ENCODE measurements around the gene CLDN18. TPM values are rescaled to one million over a fixed set of nuclear protein-coding genes. Genes with fewer than 3 reads are reported as not detected.

CLDN18 gene
- 4.1 TPM for polyA plus RNA-seq
- long read RNA-seq, donor 1, result 0 reads
- long read RNA-seq, donor 2, result 0 reads
- long read RNA-seq, donor 3, result 0 reads
- long read RNA-seq, donor 4, result 0 reads
- long read RNA-seq, donor 5, result 0 reads
- long read RNA-seq, donor 6, partial matches to known transcripts, result 9 of 10 reads
- long read RNA-seq, donor 6, other reads (novel, unspliced or antisense), result 0 of 10 reads
- long read RNA-seq, donor 7, result 0 reads
- long read RNA-seq, donor 8, result 0 reads
- long read RNA-seq, donor 9, partial matches to known transcripts, result 0 of 1 reads
- long read RNA-seq, donor 9, other reads (novel, unspliced or antisense), result 0 of 1 reads
- long read RNA-seq, donor 10, partial matches to known transcripts, result 0 of 2 reads
- long read RNA-seq, donor 10, other reads (novel, unspliced or antisense), result 0 of 2 reads
- long read RNA-seq, donor 11, partial matches to known transcripts, result 0 of 3 reads
- long read RNA-seq, donor 11, other reads (novel, unspliced or antisense), result 0 of 3 reads

- H3K4me3 ChIP-seq (ENCODE audit: low read length), result no peak within 1 kb of the TSS
- H3K36me3 ChIP-seq (ENCODE audit: control insufficient read depth, insufficient read depth, low read length), result no peaks in the 10 kb centered on the region
- H3K9me3 ChIP-seq (ENCODE audit: control insufficient read depth, low read depth, low read length), result no peaks in the 10 kb centered on the region
- DNase-seq, result no peak
- H3K27ac ChIP-seq (ENCODE audit: low read length), result no peak within 1 kb of the TSS
- H3K4me1 ChIP-seq (ENCODE audit: control insufficient read depth, insufficient read depth, low read length), result no peaks in the 10 kb centered on the region
- peaks cover 6% of the 10 kb centered on the region for H3K27me3 ChIP-seq (ENCODE audit: control insufficient read depth, insufficient read depth, low read length)
- no CpG with 5 or more reads among the region's 30 CpGs for WGBS (ENCODE audit: insufficient coverage, low lambda C conversion rate)
These were observed at the start of gene CLDN18 for GRCh38 chr3:138009476-138010272. Gene CLDN18, plus strand, starts transcription at chr3:138010165. Its CDS starts 61 bp downstream, at chr3:138010226.

DNA sequence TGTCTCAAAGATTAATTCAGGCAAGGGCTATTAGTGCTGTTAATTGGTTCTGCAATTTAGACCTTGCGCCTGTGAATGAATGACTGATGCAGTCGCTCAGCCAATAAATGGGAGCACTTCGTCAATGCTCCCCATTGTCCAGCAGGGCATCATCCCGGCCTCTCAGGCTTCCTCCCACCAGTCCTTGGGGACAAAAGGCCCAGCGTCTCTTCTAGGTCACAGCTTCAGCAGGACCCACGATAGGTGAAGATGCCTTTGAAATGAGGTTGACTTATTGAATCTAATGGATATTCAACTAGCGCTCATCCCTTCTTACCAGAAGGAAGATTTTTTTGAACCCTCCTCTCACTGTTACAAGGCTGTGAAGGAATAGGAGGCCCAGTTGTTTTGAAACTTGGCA, 47.7 kb upstream of the CLDN18 start:
- H3K4me1 ChIP-seq (ENCODE audit: control insufficient read depth, insufficient read depth, low read length), result no peaks in the 10 kb centered on the region
- no peak for DNase-seq
- no peaks in the 10 kb centered on the region for H3K9me3 ChIP-seq (ENCODE audit: control insufficient read depth, low read depth, low read length)
- H3K4me3 ChIP-seq (ENCODE audit: low read length), result no peak overlapping the region
- WGBS (ENCODE audit: insufficient coverage, low lambda C conversion rate), result no CpG with 5 or more reads among the region's 7 CpGs
- H3K36me3 ChIP-seq (ENCODE audit: control insufficient read depth, insufficient read depth, low read length), result no peaks in the 10 kb centered on the region
- H3K27ac ChIP-seq (ENCODE audit: low read length), result no peak overlapping the region
- no peaks in the 10 kb centered on the region for H3K27me3 ChIP-seq (ENCODE audit: control insufficient read depth, insufficient read depth, low read length)

DNA sequence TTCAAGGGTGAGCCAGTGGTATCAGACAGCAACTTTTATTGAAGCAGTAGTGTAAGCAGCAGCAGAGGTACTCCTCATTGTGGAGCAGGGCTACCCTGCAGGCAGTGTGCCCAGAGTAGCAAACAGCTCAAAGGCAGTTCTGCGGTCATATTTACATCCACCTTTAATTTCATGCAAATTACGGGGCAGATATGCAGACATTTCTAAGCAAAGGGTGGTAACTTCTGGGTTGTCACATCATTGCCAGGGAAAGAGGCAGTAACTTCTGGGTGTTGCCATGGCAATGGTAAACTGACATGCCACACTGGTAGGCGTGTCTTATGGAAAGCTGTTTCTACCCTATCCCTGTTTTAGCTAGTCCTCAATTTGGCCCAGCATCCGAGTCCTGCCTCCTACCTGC, 46.5 kb upstream of the CLDN18 start:
- WGBS (ENCODE audit: insufficient coverage, low lambda C conversion rate), result 80% methylated on average over 1 of the region's 4 CpGs
- Histone ChIP-seq H3K4me3 (ENCODE audit: low read length) (no peak overlapping the region), H3K9me3 (ENCODE audit: control insufficient read depth, low read depth, low read length) (no peaks in the 10 kb centered on the region), H3K4me1 (ENCODE audit: control insufficient read depth, insufficient read depth, low read length) (no peaks in the 10 kb centered on the region), H3K27me3 (ENCODE audit: control insufficient read depth, insufficient read depth, low read length) (no peaks in the 10 kb centered on the region), H3K36me3 (ENCODE audit: control insufficient read depth, insufficient read depth, low read length) (no peaks in the 10 kb centered on the region), H3K27ac (ENCODE audit: low read length) (no peak overlapping the region)
- no peak for DNase-seq

DNA sequence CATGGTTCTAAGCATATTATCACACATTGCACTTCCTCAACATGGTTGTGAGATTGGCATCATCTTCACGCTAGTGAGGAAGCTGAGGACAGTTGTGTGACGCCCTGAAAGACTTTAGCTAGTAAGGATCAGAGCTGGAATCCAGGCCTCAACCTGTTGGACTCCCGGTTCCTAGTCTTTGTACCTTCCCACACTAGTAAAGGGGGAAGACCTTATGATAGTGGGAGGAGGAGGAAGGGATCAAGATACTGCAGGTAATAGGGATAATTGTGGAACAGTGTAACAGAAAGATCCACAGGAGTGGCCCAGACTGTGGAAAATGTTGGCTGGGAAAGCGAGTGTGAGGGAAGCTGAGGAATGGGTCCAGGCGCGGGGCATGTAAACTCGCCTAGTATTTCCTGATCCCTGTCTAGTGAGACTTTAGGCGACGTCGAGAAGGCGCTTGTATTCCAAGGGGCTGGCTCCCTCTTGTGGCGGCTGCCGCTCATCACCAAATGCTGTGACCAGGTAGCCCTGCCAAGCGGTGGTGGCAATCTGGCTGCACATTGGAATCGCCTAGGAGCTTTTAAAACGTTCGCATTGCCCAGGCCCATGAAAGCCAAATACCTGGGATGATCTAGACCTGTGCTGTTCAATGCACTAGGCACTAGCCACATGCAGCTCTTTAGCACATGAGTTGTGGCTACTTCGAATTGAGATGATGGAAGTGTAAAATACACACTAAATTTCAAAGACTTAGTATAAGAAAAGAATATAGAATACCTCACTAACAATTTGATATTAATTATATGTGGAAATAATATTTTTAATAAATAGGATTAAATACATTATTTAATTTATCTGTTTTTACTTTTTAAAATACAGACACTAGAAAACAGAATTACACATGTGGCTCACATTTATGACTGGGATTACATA, 38.8 kb upstream of the CLDN18 start:
- Histone ChIP-seq H3K4me3 (ENCODE audit: low read length) (no peak overlapping the region), H3K27ac (ENCODE audit: low read length) (no peak overlapping the region), H3K36me3 (ENCODE audit: control insufficient read depth, insufficient read depth, low read length) (no peaks in the 10 kb centered on the region), H3K4me1 (ENCODE audit: control insufficient read depth, insufficient read depth, low read length) (no peaks in the 10 kb centered on the region), H3K9me3 (ENCODE audit: control insufficient read depth, low read depth, low read length) (no peaks in the 10 kb centered on the region), H3K27me3 (ENCODE audit: control insufficient read depth, insufficient read depth, low read length) (no peaks in the 10 kb centered on the region)
- WGBS (ENCODE audit: insufficient coverage, low lambda C conversion rate), result 83% methylated on average over 1 of the region's 18 CpGs
- DNase-seq, result peak; percentile 37 to 55

GRCh38 chr3:137972396-137972795, 37.6 kb upstream of the CLDN18 start:
- no peaks in the 10 kb centered on the region for H3K27me3 ChIP-seq (ENCODE audit: control insufficient read depth, insufficient read depth, low read length)
- no peaks in the 10 kb centered on the region for H3K36me3 ChIP-seq (ENCODE audit: control insufficient read depth, insufficient read depth, low read length)
- WGBS (ENCODE audit: insufficient coverage, low lambda C conversion rate), result no CpG with 5 or more reads among the region's 1 CpG
- H3K9me3 ChIP-seq (ENCODE audit: control insufficient read depth, low read depth, low read length), result no peaks in the 10 kb centered on the region
- H3K27ac ChIP-seq (ENCODE audit: low read length), result no peak overlapping the region
- DNase-seq, result no peak
- no peaks in the 10 kb centered on the region for H3K4me1 ChIP-seq (ENCODE audit: control insufficient read depth, insufficient read depth, low read length)
- H3K4me3 ChIP-seq (ENCODE audit: low read length), result no peak overlapping the region

GRCh38 chr3:137978328-137978727, 31.6 kb upstream of the CLDN18 start:
- Histone ChIP-seq H3K27me3 (ENCODE audit: control insufficient read depth, insufficient read depth, low read length) (no peaks in the 10 kb centered on the region), H3K4me3 (ENCODE audit: low read length) (no peak overlapping the region), H3K27ac (ENCODE audit: low read length) (no peak overlapping the region), H3K36me3 (ENCODE audit: control insufficient read depth, insufficient read depth, low read length) (no peaks in the 10 kb centered on the region), H3K4me1 (ENCODE audit: control insufficient read depth, insufficient read depth, low read length) (no peaks in the 10 kb centered on the region), H3K9me3 (ENCODE audit: control insufficient read depth, low read depth, low read length) (no peaks in the 10 kb centered on the region)
- WGBS (ENCODE audit: insufficient coverage, low lambda C conversion rate), result no CpG with 5 or more reads among the region's 1 CpG
- no peak for DNase-seq

DNA sequence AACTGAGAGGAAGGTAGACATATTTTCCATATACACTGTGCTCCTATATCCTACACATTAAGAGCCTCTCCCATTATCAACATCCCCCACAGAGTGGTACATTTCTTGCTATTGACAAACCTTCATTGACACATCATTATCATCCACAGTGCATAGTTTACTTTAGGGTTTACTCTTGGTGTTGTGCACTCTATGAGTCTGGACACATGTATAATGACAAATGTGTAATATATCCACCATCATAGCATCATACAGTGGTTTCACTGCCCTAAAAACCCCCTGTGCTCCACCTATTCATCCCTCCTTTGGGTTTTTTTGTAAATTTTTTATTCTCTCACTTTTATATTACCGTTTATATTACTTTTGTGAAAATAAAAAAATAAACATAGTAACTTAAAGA, 22.2 kb upstream of the CLDN18 start:
- H3K4me3 ChIP-seq (ENCODE audit: low read length), result no peak overlapping the region
- H3K9me3 ChIP-seq (ENCODE audit: control insufficient read depth, low read depth, low read length), result no peaks in the 10 kb centered on the region
- H3K27ac ChIP-seq (ENCODE audit: low read length), result no peak overlapping the region
- no peak for DNase-seq
- H3K36me3 ChIP-seq (ENCODE audit: control insufficient read depth, insufficient read depth, low read length), result no peaks in the 10 kb centered on the region
- no peaks in the 10 kb centered on the region for H3K4me1 ChIP-seq (ENCODE audit: control insufficient read depth, insufficient read depth, low read length)
- WGBS (ENCODE audit: insufficient coverage, low lambda C conversion rate), result 50% methylated on average over 1 of the region's 1 CpG
- no peaks in the 10 kb centered on the region for H3K27me3 ChIP-seq (ENCODE audit: control insufficient read depth, insufficient read depth, low read length)

DNA sequence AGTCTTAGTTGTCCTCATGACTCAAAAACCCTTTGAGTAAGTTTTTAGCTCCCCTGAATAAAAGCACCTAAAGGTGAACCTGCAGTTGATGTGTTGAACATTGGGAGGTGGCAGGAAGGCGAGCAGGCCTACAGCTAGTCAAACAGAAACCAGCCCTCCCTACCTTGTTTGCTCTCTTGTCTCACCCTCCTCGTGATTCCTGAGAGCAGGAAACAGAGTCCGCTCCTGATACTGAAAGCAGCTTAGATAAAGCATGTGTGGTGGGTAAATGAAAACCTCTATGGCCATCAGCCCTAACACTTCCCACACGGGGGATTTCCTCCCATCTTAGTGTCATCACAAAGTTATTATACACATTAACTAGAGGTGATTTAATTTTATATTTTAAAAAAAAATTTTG, 21.8 kb upstream of the CLDN18 start:
- Histone ChIP-seq H3K27ac (ENCODE audit: low read length) (no peak overlapping the region), H3K9me3 (ENCODE audit: control insufficient read depth, low read depth, low read length) (no peaks in the 10 kb centered on the region), H3K4me3 (ENCODE audit: low read length) (no peak overlapping the region), H3K36me3 (ENCODE audit: control insufficient read depth, insufficient read depth, low read length) (no peaks in the 10 kb centered on the region), H3K4me1 (ENCODE audit: control insufficient read depth, insufficient read depth, low read length) (no peaks in the 10 kb centered on the region), H3K27me3 (ENCODE audit: control insufficient read depth, insufficient read depth, low read length) (no peaks in the 10 kb centered on the region)
- WGBS (ENCODE audit: insufficient coverage, low lambda C conversion rate), result no CpG with 5 or more reads among the region's 4 CpGs
- peak; percentile 19 to 69 for DNase-seq

DNA sequence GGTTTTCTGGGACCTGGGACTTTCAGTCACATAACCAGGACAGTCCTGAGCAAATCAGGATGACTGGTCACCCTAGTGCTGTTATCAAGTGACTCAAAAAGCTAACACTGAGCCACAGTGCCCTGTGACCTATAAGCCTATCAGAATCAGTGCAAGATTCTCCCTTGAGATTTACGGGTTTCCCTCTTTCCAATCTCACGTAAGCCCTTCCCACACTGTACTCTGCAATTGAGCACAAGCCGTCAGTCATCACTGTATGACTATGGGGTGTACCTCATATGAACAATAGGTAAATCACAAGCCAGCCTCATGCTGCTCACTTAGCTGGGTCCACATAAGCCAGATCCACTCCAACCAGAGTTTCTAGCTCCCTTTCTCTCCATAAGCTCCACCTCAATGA, 21.0 kb upstream of the CLDN18 start:
- Histone ChIP-seq H3K27ac (ENCODE audit: low read length) (no peak overlapping the region), H3K4me1 (ENCODE audit: control insufficient read depth, insufficient read depth, low read length) (no peaks in the 10 kb centered on the region), H3K9me3 (ENCODE audit: control insufficient read depth, low read depth, low read length) (no peaks in the 10 kb centered on the region), H3K36me3 (ENCODE audit: control insufficient read depth, insufficient read depth, low read length) (no peaks in the 10 kb centered on the region), H3K27me3 (ENCODE audit: control insufficient read depth, insufficient read depth, low read length) (no peaks in the 10 kb centered on the region), H3K4me3 (ENCODE audit: low read length) (no peak overlapping the region)
- no peak for DNase-seq
- no CpG with 5 or more reads among the region's 3 CpGs for WGBS (ENCODE audit: insufficient coverage, low lambda C conversion rate)

DNA sequence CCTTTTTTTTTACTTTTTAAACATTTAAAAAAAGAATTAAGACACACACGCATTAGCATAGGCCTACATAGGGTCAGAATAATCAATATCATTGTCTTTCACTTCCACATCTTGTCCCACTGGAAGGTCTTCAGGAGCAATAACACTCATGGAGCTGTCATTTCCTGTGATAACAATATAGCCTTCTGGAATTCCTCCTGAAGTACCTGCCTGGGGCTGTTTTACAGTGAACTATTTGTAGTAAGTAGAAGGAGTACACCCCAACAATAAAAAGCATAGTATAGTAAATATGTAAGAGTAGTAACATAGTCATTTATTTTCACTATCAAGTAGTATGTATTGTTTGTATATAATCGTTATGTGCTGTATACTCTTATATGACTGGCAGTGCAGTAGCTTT, 19.5 kb upstream of the CLDN18 start:
- no peaks in the 10 kb centered on the region for H3K4me1 ChIP-seq (ENCODE audit: control insufficient read depth, insufficient read depth, low read length)
- H3K9me3 ChIP-seq (ENCODE audit: control insufficient read depth, low read depth, low read length), result no peaks in the 10 kb centered on the region
- WGBS (ENCODE audit: insufficient coverage, low lambda C conversion rate), result no CpG with 5 or more reads among the region's 2 CpGs
- H3K27ac ChIP-seq (ENCODE audit: low read length), result no peak overlapping the region
- H3K27me3 ChIP-seq (ENCODE audit: control insufficient read depth, insufficient read depth, low read length), result no peaks in the 10 kb centered on the region
- DNase-seq, result no peak
- no peak overlapping the region for H3K4me3 ChIP-seq (ENCODE audit: low read length)
- H3K36me3 ChIP-seq (ENCODE audit: control insufficient read depth, insufficient read depth, low read length), result no peaks in the 10 kb centered on the region
